Mesenteric fat pad (tissue), 1 donor: Measurements from ENCODE around the gene BCORL1. TPM values are rescaled to one million over a fixed set of nuclear protein-coding genes. Genes with fewer than 3 reads are reported as not detected.

ENCODE experiments used
- DNase-seq: peaks from one replicate; pipeline ENCODE4 v3.0.0-alpha.2; 2020; ENCODE audit warnings: low spot score
- total RNA-seq: library from RNA; stranded (reverse); fragmentation: NEBNext Ultra II Directional; extraction: Animal tissue kit (Norgen Biotek cat#: 25700); gene quantifications from one replicate; pipeline ENCODE4 v1.2.1, GENCODE V29; 2021
- donor health status: DM: yes; HTN: yes; CAD: no.

Gene BCORL1
- total RNA-seq, 1 donor from 2014 or later: 42.5 TPM

DNA sequence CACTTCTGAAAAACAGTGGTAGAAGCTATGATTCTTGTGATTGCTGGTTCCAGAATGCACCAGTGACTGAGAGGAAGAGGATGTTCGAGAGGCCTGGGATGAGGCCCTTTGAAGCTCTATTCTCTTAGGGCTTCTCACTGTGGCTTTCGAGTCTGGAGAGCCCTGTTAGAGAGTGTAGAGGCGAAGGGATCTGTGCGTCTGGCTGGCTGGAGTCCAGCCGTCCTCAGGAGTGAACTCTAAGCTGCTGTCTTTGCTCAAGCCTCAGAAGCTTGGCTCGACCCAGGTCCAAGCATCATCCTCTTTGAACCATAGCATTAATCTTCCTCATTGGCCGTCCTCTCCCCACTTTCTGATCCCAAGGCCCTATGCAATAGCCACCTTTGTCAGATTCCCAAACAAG is 76.2 kb downstream of the BCORL1 start:
- DNase-seq: no peak

GRCh38 chrX:130060122-130061069 is 78.0 kb downstream of the BCORL1 start:
- peak; percentile 95 for DNase-seq

GRCh38 chrX:130066975-130067615 is 84.7 kb downstream of the BCORL1 start:
- DNase-seq: no peak

- DNase-seq: no peak
Observed at GRCh38 chrX:130071611-130072344, 89.3 kb downstream of the BCORL1 start.

DNA sequence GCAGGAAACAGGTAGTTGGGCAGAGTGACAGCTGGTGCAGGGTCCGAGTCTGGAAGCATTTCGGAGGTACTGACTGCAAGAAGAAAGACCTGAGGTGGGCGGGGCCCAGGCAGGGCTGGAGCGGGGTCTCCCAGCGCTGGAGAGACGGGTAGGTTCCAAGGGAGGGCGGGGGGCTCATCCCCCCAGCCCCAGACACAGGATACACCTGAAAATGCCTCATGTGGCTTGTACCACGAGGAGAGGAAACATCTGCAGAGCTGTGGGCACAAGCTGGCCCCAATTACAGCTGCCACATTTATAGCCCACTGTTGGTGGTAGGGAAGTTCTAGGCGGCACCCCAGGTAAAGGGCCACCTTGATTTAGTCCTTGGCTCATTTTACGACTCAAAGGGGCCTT is 89.9 kb downstream of the BCORL1 start:
- DNase-seq: no peak

DNA sequence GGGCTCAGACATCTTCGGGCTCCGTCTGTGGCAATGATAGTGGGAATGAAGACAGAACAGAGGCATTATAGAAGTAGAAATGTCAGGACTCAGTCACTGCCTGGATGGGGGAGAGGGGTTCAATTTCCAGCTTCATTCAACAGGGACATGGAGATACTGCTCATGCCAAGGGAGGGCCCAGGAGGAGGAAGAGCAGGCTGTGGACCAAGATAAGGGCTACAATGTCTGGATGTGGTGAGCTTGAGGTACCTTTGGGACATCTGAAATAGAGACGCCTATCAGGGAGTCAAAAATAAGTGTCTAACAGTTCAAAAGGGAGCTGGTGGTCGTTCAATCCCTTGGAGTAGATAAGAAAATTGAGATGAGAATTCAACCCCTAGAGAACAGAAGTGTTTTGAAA is 93.3 kb downstream of the BCORL1 start:
- DNase-seq: no peak

DNA sequence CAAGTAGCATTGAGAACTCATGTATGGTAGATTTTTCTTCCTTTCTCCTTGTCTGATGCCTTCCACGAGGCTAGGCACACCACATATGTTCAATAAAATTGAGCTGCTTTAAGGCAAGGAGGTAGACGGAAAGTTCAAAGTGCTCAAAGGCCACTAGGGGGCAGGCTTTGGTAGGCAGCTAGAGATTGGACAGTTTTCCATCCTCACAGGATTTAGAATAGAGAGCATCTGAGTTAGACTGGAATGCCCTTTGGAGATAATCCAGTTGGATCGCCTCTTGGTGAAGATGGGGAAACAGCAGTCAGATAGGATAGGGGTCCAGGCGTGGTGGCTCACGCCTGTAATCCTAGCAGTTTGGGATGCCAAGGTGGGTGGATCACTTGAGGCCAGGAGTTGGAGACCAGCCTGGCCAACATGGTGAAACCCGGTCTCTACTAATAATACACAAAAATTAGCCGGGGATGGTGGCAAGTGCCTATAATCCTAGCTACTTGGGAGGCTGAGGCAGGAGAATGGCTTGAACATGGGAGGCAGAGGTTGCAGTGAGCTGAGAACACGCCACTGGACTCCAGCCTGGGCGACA is 97.5 kb downstream of the BCORL1 start:
- DNase-seq: no peak

DNA sequence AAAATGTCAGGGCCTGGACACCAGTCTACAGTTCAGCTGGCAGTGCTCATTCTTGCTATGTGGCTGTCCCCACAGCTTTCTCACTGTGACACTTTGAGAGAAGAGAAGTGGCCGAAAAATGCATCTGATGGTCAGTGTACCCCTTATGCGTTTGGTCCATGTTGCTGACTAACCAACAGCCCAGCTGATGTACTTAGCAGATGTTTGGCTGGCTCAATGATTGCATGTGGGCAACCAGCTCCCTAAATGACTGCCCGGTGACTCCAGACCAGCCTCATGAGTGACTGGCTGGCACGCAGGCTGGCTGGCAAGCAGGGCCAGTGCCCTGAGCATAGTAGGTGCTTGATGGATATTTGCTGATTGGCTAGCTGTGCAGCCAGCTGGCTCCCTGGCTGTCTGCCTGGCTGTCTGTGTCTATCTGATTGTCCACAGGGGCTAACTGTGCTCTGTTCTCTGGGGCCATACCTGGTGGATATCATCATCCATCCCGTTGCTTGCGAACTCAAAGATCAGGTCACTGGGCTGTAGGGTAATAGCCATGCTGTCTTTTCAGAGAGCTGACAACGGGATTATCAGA is 98.4 kb downstream of the BCORL1 start:
- DNase-seq: no peak

DNA sequence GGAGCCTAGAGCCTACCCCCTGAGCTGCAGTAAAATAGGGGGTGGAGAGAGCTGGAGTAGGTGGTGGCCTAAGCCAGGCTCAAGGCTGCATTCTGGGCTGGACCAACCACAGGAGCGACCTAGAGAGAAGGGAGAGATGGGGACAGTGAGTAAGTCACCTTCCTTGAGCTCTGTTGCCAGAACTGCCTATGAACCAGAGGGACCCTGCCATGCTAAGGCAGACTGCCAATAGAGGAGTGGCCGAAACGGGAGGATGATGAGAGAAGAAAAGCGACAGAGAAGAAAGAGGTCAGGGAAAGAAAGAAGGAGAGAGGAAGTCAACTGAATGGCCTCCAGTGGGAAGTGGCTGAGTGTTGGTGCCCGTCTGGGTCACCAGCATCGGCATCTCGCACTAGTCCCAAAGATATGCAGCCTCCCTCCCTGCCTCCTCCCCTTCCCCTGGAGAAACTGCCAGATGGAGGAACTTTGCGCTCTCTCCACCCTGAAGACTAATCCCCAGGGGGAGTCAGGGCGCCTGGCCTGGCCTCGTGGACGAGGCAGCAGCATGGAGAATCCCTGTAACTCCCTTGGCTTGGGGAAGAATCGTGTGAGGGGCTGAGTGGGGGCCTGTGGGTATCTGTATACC is 99.1 kb downstream of the BCORL1 start:
- no peak for DNase-seq

GRCh38 chrX:130082244-130083106 is 100.0 kb downstream of the BCORL1 start:
- no peak for DNase-seq

DNA sequence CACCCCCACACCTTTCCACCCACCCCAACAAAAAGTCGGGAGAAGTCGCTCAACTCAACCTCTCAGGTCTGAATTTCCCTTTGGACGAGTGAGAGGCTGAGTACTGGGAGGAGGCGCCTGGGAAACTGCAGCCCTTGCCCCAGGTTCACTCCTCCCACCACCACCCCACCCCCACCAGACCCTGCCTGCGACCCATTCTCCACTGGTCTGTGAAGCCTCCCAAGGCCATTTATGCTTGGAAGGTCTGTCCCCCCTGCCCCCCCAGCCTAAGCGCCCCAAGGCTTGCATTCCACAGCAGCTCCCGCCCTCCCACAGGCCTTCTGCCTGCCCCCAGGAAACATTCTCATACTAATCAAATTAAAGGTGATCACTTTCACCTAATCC is 100.7 kb downstream of the BCORL1 start:
- no peak for DNase-seq

DNA sequence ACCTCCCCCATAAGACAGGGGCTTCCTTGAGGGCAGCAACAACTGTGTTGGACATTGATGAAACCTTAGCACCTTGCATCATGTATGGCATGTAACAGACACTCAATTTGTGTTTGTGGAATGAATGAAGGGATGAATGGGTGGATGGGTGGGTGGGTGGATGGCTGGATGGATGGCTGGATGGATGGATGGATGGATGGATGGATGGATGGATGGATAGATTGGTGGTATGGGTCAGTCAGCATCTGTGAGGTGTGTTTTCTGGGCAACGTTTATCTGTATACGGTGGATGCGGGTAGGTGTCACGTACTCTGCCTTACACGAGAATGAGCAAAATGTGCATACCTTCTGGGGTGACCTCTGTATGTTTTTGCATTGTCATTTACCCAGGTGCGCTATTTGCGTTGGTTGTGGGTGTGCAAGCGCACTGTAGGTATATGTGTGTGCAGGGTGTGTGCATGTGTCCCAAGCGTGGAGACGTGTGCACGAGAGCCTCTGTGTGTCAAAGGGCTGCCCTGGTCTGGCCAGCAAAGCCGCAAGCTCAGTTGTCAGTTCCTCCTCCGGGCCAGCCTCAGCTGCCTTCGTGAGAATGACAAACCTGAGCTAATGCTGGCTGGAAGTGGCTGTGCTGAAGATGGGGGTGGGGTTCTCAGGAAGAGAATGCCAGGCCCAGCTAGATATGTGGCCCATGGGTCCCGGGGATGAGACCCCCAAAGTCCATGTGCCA is 101.4 kb downstream of the BCORL1 start:
- no peak for DNase-seq

GRCh38 chrX:130084631-130085237 is 102.3 kb downstream of the BCORL1 start:
- DNase-seq: no peak

GRCh38 chrX:130085551-130086446 is 103.4 kb downstream of the BCORL1 start:
- DNase-seq: no peak

GRCh38 chrX:130086447-130087206 is 104.2 kb downstream of the BCORL1 start:
- DNase-seq: no peak

DNA sequence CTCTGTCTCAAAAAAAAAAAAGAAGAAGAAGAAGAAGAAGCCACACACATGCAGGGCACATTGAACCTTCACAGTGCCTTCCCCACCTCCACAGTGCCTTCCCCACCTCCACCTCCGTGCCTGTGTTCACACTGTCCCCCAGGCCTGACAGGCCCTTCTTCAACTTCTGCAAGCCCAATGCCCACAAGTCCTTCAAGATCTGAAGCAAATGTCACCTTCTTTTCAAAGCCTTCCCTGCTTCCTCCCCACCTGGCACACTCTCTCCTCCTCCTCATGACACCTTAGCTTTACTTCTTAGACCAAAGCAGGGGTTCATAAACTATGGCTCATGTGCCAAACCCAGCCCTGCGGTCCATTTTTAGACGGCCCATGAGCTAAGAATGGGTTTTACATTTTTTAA is 107.9 kb downstream of the BCORL1 start:
- no peak for DNase-seq
